Inferior parietal cortex (tissue), 1 donor: ENCODE data around the gene SCNN1B.
"Not testable (repeated sequence)": the region's sequence is repeated elsewhere in the genome, so short reads cannot be mapped to it uniquely, and the experiment has no call there.

ENCODE experiments used
- DNase-seq: peaks from one replicate; pipeline ENCODE4 v3.0.0-alpha.2; 2016; ENCODE audit errors: extremely low spot score

The SCNN1B gene

GRCh38 chr16:23354246-23354645 is 52.1 kb downstream of the SCNN1B start:
- no peak for DNase-seq

- no peak for DNase-seq
Observed at GRCh38 chr16:23355106-23355670, 53.1 kb downstream of the SCNN1B start.

- DNase-seq: no peak
Observed at GRCh38 chr16:23356941-23357340, 54.8 kb downstream of the SCNN1B start.

- no peak for DNase-seq
Observed at GRCh38 chr16:23357761-23358290, 55.7 kb downstream of the SCNN1B start.

GRCh38 chr16:23359092-23359760 is 57.1 kb downstream of the SCNN1B start:
- no peak for DNase-seq

- no peak for DNase-seq
Observed at GRCh38 chr16:23362460-23363317, 60.6 kb downstream of the SCNN1B start.

GRCh38 chr16:23365602-23366240 is 63.6 kb downstream of the SCNN1B start:
- DNase-seq: no peak

- not testable (repeated sequence) for DNase-seq
Observed at GRCh38 chr16:23366341-23366740, 64.2 kb downstream of the SCNN1B start.

- DNase-seq: no peak
Observed at GRCh38 chr16:23367564-23367963, 65.5 kb downstream of the SCNN1B start.

GRCh38 chr16:23367988-23368387 is 65.9 kb downstream of the SCNN1B start:
- DNase-seq: no peak

GRCh38 chr16:23368469-23368868 is 66.4 kb downstream of the SCNN1B start:
- DNase-seq: no peak

- no peak for DNase-seq
Observed at GRCh38 chr16:23369416-23369815, 67.3 kb downstream of the SCNN1B start.

GRCh38 chr16:23371368-23371767 is 69.3 kb downstream of the SCNN1B start:
- no peak for DNase-seq

GRCh38 chr16:23373436-23374219 is 71.5 kb downstream of the SCNN1B start:
- DNase-seq: no peak

- no peak for DNase-seq
Observed at GRCh38 chr16:23374721-23375510, 72.8 kb downstream of the SCNN1B start.

GRCh38 chr16:23375643-23376042 is 73.5 kb downstream of the SCNN1B start:
- no peak for DNase-seq

- no peak for DNase-seq
Observed at GRCh38 chr16:23377071-23377931, 75.2 kb downstream of the SCNN1B start.

- DNase-seq: no peak
Observed at GRCh38 chr16:23378256-23378655, 76.2 kb downstream of the SCNN1B start.

- no peak for DNase-seq
Observed at GRCh38 chr16:23378921-23379320, 76.8 kb downstream of the SCNN1B start.
